H1 (cell line): Measurements from ENCODE around the gene RILPL2.

ENCODE experiments used
- CEBPB ChIP-seq: IDR thresholded peaks from 2 replicates; pipeline ENCODE4 v1.6.1; 2012; ENCODE audit warnings: low read depth, low read length
- CREB1 ChIP-seq: IDR thresholded peaks from 2 replicates; pipeline ENCODE4 v1.6.1; 2012; ENCODE audit warnings: inconsistent platforms
- CTCF ChIP-seq, 3 experiments: IDR thresholded peaks; 1 replicate in 2 of 3; 2 replicates in 1 of 3; pipeline versions ENCODE4 v1.5.1 to v1.6.1; 2011; ENCODE audit warnings: low read length in 3 of 3, mild to moderate bottlenecking in 3 of 3, inconsistent platforms in 2 of 3, low read depth in 1 of 3, moderate library complexity in 1 of 3; ENCODE audit not compliant: insufficient read depth in 1 of 3; ENCODE audit errors: control extremely low read depth in 1 of 3
- EP300 ChIP-seq, 2 experiments: IDR thresholded peaks; 1 replicate in 1 of 2; 2 replicates in 1 of 2; pipeline ENCODE4 v1.6.1; 2011 to 2012; ENCODE audit warnings: low read depth in 2 of 2, low read length in 2 of 2, mild to moderate bottlenecking in 2 of 2, borderline replicate concordance in 1 of 2, inconsistent platforms in 1 of 2, moderate library complexity in 1 of 2
- NANOG ChIP-seq: IDR thresholded peaks from 2 replicates; pipeline ENCODE4 v1.6.1; 2011; ENCODE audit warnings: low read length, low read depth, mild to moderate bottlenecking, inconsistent platforms; ENCODE audit not compliant: insufficient read depth, poor library complexity, severe bottlenecking
- POU5F1 ChIP-seq: IDR thresholded peaks from 2 replicates; pipeline ENCODE4 v1.6.1; 2011; ENCODE audit warnings: low read depth, mild to moderate bottlenecking, low read length, moderate library complexity
- SAP30 ChIP-seq: fragments of 300-600 bp; sonication (generic); IDR thresholded peaks from 2 replicates; pipeline ENCODE4 v1.7.1; 2012; ENCODE audit warnings: low read length, moderate library complexity, mild to moderate bottlenecking, inconsistent platforms; ENCODE audit not compliant: insufficient read depth, insufficient replicate concordance
- TAF1 ChIP-seq: IDR thresholded peaks from 2 replicates; pipeline ENCODE4 v1.6.1; 2011; ENCODE audit warnings: mild to moderate bottlenecking, low read depth, low read length
- TF ChIP-seq, protein P1 (sequence below): IDR thresholded peaks from 2 replicates; pipeline ENCODE4 v1.6.1; 2012; ENCODE audit warnings: low read length, inconsistent platforms

DNA sequence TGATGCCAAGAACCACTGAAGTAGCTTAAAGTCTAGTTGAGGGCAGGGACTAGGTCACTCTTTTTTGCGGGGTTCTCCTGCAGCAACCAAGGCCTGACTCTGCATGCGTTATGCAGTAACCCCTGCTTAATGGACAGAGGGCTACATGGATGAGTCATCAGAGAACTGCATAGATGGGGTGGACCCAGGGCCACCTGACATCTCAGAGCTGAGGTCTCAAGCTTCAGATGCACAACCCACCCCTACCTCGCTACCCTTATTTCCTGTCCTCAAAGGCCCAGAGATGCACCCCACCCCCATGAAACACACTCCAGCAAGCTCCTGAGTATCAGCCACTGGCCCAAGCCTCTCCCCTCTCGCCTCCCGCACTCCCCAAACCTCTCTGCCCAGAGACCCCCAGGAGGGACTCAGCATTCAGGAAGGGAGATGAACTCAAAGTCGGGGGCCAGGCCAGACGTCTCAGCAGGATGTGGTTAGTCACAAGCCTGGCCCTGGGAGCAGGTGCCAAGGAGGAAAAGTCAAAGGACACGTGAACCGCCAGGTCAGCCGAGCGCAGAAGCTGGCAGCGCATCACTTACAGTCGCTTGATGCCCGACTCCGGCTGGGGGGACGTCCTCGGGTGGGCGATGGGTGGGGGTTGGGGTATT, 47.2 kb upstream of the RILPL2 start:
- no peak for TF ChIP-seq TAF1
- TF ChIP-seq NANOG: no peak
- TF ChIP-seq, protein P1, sequence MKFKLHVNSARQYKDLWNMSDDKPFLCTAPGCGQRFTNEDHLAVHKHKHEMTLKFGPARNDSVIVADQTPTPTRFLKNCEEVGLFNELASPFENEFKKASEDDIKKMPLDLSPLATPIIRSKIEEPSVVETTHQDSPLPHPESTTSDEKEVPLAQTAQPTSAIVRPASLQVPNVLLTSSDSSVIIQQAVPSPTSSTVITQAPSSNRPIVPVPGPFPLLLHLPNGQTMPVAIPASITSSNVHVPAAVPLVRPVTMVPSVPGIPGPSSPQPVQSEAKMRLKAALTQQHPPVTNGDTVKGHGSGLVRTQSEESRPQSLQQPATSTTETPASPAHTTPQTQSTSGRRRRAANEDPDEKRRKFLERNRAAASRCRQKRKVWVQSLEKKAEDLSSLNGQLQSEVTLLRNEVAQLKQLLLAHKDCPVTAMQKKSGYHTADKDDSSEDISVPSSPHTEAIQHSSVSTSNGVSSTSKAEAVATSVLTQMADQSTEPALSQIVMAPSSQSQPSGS: no peak
- no peak for TF ChIP-seq CREB1
- TF ChIP-seq EP300 (IDR thresholded peaks at IDR 0.05; ENCODE audit: borderline replicate concordance in 1 of 2, low read depth in 2 of 2, low read length in 2 of 2): no peak
- TF ChIP-seq SAP30: no peak
- TF ChIP-seq POU5F1: no peak
- TF ChIP-seq CTCF (IDR thresholded peaks at IDR 0.05; ENCODE audit: control extremely low read depth in 1 of 3, insufficient read depth in 1 of 3, low read depth in 1 of 3, low read length in 3 of 3): no peak
- no peak for TF ChIP-seq CEBPB
